Keratinocyte (primary cell): ENCODE data around the gene NEK8.

Source experiments
- EZH2 ChIP-seq: IDR thresholded peaks from one replicate; pipeline ENCODE4 v1.6.1; 2012; ENCODE audit warnings: inconsistent platforms, mild to moderate bottlenecking, low read length, moderate library complexity
- TF ChIP-seq, protein P1 (sequence below), 3 experiments: IDR thresholded peaks in 1 of 3; conservative IDR thresholded peaks in 1 of 3; optimal IDR thresholded peaks in 1 of 3; 2 replicates in 2 of 3; 3 replicates in 1 of 3; pipeline versions ENCODE3 to v1.5.1; 2011; ENCODE audit warnings: low read length in 3 of 3, mild to moderate bottlenecking in 3 of 3, moderate library complexity in 2 of 3, control low read depth in 1 of 3, inconsistent platforms in 1 of 3; ENCODE audit not compliant: insufficient read depth in 2 of 3; ENCODE audit errors: extremely low read depth in 1 of 3

GRCh38 chr17:28774206-28774605, 45.6 kb downstream of the NEK8 start:
- TF ChIP-seq EZH2: no peak
- TF ChIP-seq, protein P1, sequence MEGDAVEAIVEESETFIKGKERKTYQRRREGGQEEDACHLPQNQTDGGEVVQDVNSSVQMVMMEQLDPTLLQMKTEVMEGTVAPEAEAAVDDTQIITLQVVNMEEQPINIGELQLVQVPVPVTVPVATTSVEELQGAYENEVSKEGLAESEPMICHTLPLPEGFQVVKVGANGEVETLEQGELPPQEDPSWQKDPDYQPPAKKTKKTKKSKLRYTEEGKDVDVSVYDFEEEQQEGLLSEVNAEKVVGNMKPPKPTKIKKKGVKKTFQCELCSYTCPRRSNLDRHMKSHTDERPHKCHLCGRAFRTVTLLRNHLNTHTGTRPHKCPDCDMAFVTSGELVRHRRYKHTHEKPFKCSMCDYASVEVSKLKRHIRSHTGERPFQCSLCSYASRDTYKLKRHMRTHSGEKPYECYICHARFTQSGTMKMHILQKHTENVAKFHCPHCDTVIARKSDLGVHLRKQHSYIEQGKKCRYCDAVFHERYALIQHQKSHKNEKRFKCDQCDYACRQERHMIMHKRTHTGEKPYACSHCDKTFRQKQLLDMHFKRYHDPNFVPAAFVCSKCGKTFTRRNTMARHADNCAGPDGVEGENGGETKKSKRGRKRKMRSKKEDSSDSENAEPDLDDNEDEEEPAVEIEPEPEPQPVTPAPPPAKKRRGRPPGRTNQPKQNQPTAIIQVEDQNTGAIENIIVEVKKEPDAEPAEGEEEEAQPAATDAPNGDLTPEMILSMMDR (optimal IDR thresholded peaks at IDR 0.05 in 1 of 3, IDR thresholded peaks at IDR 0.05 in 1 of 3, conservative IDR thresholded peaks at IDR 0.05 in 1 of 3; ENCODE audit: extremely low read depth in 1 of 3, insufficient read depth in 2 of 3, low read length in 3 of 3): no peak
